ENCODE measurements around the gene CACYBP.

DNA sequence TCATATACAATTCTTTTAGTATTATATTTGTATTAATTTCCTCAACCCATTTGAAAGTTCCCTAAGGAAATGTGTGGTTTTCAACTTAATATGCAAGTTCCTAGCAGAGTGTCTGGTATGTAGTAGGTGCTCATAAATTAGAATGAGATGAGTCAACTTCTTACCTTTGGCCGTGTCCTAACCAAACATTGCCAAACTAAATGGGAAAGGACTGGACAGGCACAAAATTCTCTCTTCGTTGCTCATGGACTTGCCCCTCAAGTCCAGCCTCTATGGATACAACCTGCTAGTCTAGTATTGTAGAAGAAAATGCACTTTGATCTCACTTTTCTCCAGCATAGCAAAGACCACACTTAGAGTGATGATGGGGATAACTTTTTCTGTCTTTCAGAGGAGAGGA is 35.0 kb downstream of the CACYBP start:
- TF ChIP-seq CTCF (conservative IDR thresholded peaks at IDR 0.05; ENCODE audit: low read depth in 2 of 2) = no peak
- TF ChIP-seq REST (IDR thresholded peaks at IDR 0.05; ENCODE audit: unreplicated experiment) = no peak
- TF ChIP-seq POLR2AphosphoS5 (IDR thresholded peaks at IDR 0.05; ENCODE audit: low read depth) = no peak
- no peak for TF ChIP-seq EZH2 (IDR thresholded peaks at IDR 0.05; ENCODE audit: low read depth, unreplicated experiment)
